Prostate gland (tissue), 2 donors: ENCODE results near the gene SYNPR. TPM values are rescaled to one million over a fixed set of nuclear protein-coding genes. Genes with fewer than 3 reads are reported as not detected.

Experiments used
- DNase-seq: peaks from one replicate; pipeline ENCODE4 v3.0.0-alpha.2; 2019; ENCODE audit warnings: low spot score
- H3K27ac ChIP-seq, 2 donors: fragments of 200-600 bp; sonication (generic); 2 replicates each; pipeline ENCODE4 v1.5.1; 2017 to 2019
- H3K27me3 ChIP-seq: fragments of 200-600 bp; sonication (generic); replicated peaks from 2 replicates; pipeline ENCODE4 v1.5.1; 2019; ENCODE audit not compliant: insufficient read depth
- H3K36me3 ChIP-seq, 2 donors: fragments of 200-600 bp; sonication (generic); 1 replicate in 1 of 2; 2 replicates in 1 of 2; pipeline versions ENCODE4 v1.5.1 to v1.8.1; 2017 to 2019
- H3K4me1 ChIP-seq: fragments of 200-600 bp; sonication (generic); replicated peaks from 2 replicates; pipeline ENCODE4 v1.5.1; 2019
- H3K4me3 ChIP-seq, 2 donors: fragments of 200-600 bp; sonication (generic); 2 replicates each; pipeline ENCODE4 v1.5.1; 2017 to 2019
- H3K9me3 ChIP-seq: fragments of 200-600 bp; sonication (generic); 2 replicates; pipeline ENCODE4 v1.5.1; 2017
- POLR2A ChIP-seq: fragments of 450-650 bp; IDR thresholded peaks from one replicate; pipeline ENCODE4 v1.6.1; 2016; ENCODE audit warnings: antibody characterized with exemption, mild to moderate bottlenecking
- POLR2AphosphoS5 ChIP-seq: sonication (generic); formaldehyde crosslinking; IDR thresholded peaks from one replicate; pipeline ENCODE4 v1.6.1; 2017; ENCODE audit warnings: antibody characterized with exemption
- WGBS: methylation state at CpG from one replicate; pipeline ENCODE4 v1.1.5; 2018; 5-methylcytosine and 5-hydroxymethylcytosine counted together
- intact Hi-C: fragments of 100-400 bp; cut with DNase I; formaldehyde crosslinking; loops from one replicate; pipeline ENCODE4 v1.14.2; 2022
- total RNA-seq, 2 donors: library from RNA; depleted of rRNA; stranded (reverse); fragments of >200 nt; gene quantifications; one replicate each; pipeline ENCODE4 v1.1.0, GENCODE V29; 2016
- TF ChIP-seq, protein P1 (sequence below), 4 experiments: fragments of 200-600 bp in 2 of 4; fragments of 450-650 bp in 2 of 4; sonication (generic) in 2 of 4; IDR thresholded peaks; 1 replicate in 3 of 4; 2 replicates in 1 of 4; pipeline ENCODE4 v1.5.1; 2016 to 2019; ENCODE audit warnings: antibody characterized with exemption in 4 of 4, mild to moderate bottlenecking in 2 of 4, moderate library complexity in 2 of 4

Gene SYNPR
- total RNA-seq, 2 donors from 2014 or later = not detected

DNA sequence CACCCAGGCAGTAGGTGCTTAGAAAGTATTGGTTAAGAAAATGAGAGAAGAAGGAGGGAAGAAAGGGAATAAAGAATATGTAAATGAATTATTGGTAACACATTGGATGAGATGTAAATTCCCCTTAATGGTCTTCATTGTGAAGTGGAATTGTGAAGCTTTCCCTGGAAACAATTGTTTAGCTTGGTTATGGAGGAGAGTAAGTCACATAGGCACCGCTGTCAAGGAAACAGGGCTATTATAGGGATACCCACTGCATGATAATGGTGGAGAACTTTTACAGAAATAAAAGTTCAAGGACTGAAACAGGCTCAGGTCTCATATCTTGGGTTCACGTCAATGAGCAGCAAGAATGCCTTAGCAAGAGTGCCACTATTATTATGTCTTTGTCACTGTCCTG lies 9.5 kb downstream of the SYNPR start:
- Histone ChIP-seq H3K36me3 (no peaks in the 10 kb centered on the region), H3K4me1 (no peaks in the 10 kb centered on the region), H3K4me3 (no peak overlapping the region), H3K27me3 (no peaks in the 10 kb centered on the region), H3K27ac (no peak overlapping the region), H3K9me3 (no peaks in the 10 kb centered on the region)
- no peak for DNase-seq
- TF ChIP-seq POLR2A (no peak), POLR2AphosphoS5 (no peak)
- TF ChIP-seq, protein P1, sequence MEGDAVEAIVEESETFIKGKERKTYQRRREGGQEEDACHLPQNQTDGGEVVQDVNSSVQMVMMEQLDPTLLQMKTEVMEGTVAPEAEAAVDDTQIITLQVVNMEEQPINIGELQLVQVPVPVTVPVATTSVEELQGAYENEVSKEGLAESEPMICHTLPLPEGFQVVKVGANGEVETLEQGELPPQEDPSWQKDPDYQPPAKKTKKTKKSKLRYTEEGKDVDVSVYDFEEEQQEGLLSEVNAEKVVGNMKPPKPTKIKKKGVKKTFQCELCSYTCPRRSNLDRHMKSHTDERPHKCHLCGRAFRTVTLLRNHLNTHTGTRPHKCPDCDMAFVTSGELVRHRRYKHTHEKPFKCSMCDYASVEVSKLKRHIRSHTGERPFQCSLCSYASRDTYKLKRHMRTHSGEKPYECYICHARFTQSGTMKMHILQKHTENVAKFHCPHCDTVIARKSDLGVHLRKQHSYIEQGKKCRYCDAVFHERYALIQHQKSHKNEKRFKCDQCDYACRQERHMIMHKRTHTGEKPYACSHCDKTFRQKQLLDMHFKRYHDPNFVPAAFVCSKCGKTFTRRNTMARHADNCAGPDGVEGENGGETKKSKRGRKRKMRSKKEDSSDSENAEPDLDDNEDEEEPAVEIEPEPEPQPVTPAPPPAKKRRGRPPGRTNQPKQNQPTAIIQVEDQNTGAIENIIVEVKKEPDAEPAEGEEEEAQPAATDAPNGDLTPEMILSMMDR (IDR thresholded peaks at IDR 0.05) = no peak
- intact Hi-C loops = no loop called here
- WGBS = 88% methylated on average over 2 of the region's 2 CpGs

DNA sequence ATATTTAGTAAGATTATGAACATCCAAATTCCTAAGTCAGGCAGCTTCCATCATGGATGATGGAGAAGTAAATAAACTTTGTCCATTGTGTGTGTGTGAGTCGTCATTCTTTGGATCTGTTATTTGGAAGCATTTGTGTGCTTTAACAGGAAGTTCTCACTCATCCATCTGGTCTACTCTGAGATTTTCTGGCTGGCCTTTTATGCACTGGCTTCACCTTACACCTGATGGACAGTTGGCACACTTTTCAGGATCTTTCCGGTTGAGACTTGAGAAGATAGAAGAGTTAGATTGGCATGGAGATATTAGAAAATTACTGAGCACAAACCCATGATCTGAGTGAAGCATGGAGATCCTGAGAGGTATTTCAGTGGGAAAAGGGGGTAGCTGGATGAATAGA lies 12.6 kb downstream of the SYNPR start:
- no peak for DNase-seq
- no peaks in the 10 kb centered on the region for H3K27me3 ChIP-seq
- no peak overlapping the region for H3K27ac ChIP-seq
- no peaks in the 10 kb centered on the region for H3K9me3 ChIP-seq
- intact Hi-C loops = no loop called here
- H3K4me1 ChIP-seq = no peaks in the 10 kb centered on the region
- no peak overlapping the region for H3K4me3 ChIP-seq
- TF ChIP-seq POLR2A = no peak
- no peaks in the 10 kb centered on the region for H3K36me3 ChIP-seq
- 54% methylated on average over 2 of the region's 2 CpGs for WGBS

DNA sequence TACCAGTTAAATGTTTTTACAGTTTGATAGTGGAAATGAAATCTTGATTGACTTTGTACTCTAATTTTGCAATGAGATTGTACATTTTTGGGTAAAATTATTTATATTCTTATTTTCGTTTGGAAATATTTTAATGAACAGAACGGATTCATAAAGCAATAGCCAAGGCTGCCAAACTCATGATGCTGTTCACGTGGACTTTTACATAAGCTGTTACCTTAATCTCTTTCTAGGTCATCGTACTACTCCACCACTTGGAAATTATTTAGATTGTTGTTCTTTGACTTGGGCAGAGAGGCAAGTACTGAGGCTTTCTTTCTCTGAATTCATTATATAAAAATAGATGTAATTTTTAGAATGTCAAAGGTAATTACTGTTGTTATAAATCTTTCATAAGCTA lies 16.2 kb downstream of the SYNPR start:
- no peak for DNase-seq
- Histone ChIP-seq H3K36me3 (no peaks in the 10 kb centered on the region), H3K27me3 (no peaks in the 10 kb centered on the region), H3K9me3 (no peaks in the 10 kb centered on the region), H3K27ac (no peak overlapping the region), H3K4me3 (no peak overlapping the region), H3K4me1 (no peaks in the 10 kb centered on the region)
- WGBS = 88% methylated on average over 4 of the region's 4 CpGs
- TF ChIP-seq POLR2A (no peak), POLR2AphosphoS5 (no peak)
- TF ChIP-seq, protein P1 (IDR thresholded peaks at IDR 0.05) = no peak
- intact Hi-C loops = no loop called here

DNA sequence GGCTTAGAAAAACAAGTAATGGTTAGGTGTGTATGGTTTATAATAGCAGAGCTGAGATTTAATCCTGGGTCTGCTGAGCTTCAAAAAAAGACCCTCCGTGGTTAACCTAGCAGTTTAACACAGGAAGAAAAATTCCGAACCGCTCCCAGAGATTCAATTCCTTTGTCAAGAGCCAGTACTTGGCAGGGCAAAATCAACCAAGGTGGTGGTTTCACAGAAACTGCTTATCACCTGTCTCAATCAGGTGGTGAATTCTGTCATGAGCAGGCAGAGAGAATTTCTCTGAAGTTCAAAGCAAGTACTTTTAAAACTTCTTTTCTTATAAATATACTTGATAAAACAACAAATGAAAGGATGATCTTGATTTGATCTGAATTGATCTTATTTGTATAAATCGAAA lies 17.2 kb downstream of the SYNPR start:
- DNase-seq = no peak
- intact Hi-C loops = no loop called here

DNA sequence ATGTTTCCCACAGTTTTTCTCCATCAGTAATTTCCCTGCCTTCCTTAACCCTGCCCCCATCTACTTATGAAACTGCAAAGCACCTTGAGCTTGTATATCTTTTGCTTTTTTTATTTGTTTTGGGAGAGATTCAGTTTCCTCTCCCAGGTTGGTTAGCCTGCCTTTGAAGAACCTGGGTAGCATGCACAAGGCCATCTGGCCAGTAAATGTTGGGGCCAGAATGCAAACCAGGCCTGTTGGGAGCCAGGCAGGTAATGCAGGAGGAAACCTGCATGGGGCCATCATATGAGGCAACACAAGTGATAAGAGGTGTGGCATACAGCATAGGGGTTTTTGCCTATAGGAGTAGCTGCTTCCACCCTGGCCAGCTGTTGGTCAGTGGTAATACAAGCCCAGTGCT lies 17.7 kb downstream of the SYNPR start:
- Histone ChIP-seq H3K27me3 (no peaks in the 10 kb centered on the region), H3K27ac (no peak overlapping the region), H3K36me3 (no peaks in the 10 kb centered on the region), H3K4me3 (no peak overlapping the region), H3K4me1 (no peaks in the 10 kb centered on the region), H3K9me3 (no peaks in the 10 kb centered on the region)
- DNase-seq = no peak
- TF ChIP-seq POLR2AphosphoS5 = no peak
- TF ChIP-seq, protein P1 (IDR thresholded peaks at IDR 0.05) = no peak
- TF ChIP-seq POLR2A = no peak
- intact Hi-C loops = no loop called here

More for the DNA sequence above, 17.2 kb downstream of the SYNPR start:
- Histone ChIP-seq H3K27ac (no peak overlapping the region), H3K27me3 (no peaks in the 10 kb centered on the region), H3K4me3 (no peak overlapping the region), H3K36me3 (no peaks in the 10 kb centered on the region), H3K9me3 (no peaks in the 10 kb centered on the region), H3K4me1 (no peaks in the 10 kb centered on the region)
- 37% methylated on average over 4 of the region's 4 CpGs for WGBS
- TF ChIP-seq, protein P1 (IDR thresholded peaks at IDR 0.05) = no peak
- TF ChIP-seq POLR2A (no peak), POLR2AphosphoS5 (no peak)
